Cardiac fibroblast (primary cell): ENCODE data around the gene TMED6.

Source experiments
- DNase-seq, 2 donors: peaks; one replicate each; pipeline versions ENCODE4 v3.0.0 to v3.0.0-alpha.2; 2010; ENCODE audit warnings: low read depth in 2 of 2
- H3K4me3 ChIP-seq, 2 donors: replicated peaks in 1 of 2; 1 replicate in 1 of 2; 2 replicates in 1 of 2; pipeline ENCODE4 v1.5.1; 2011; ENCODE audit warnings: low read depth in 2 of 2, low read length in 2 of 2, mild to moderate bottlenecking in 2 of 2, moderate library complexity in 1 of 2
- CTCF ChIP-seq: IDR thresholded peaks from one replicate; pipeline ENCODE4 v1.5.1; 2011; ENCODE audit warnings: low read depth, mild to moderate bottlenecking, low read length, inconsistent platforms

The TMED6 gene

DNA sequence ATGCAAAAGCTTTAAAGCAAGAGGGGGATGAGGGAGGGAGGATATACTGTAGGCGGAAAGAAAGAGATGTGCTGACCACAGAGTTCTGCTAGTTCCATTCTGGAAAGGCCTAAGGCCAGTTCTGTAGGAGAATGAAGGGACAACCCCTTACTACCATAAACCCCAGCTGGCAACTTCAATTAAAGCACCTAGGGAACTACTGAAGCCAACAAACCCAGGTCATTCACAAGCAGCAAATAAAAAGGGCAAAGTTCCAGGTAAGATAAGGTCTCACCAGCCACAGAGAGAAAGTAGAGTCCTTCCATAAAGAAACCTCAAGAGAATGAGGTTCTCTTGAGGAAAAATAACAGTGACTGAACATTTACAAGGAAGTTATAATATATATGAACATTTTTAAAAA lies 21.4 kb upstream of the TMED6 start:
- TF ChIP-seq CTCF: no peak
- no peak overlapping the region for H3K4me3 ChIP-seq

DNA sequence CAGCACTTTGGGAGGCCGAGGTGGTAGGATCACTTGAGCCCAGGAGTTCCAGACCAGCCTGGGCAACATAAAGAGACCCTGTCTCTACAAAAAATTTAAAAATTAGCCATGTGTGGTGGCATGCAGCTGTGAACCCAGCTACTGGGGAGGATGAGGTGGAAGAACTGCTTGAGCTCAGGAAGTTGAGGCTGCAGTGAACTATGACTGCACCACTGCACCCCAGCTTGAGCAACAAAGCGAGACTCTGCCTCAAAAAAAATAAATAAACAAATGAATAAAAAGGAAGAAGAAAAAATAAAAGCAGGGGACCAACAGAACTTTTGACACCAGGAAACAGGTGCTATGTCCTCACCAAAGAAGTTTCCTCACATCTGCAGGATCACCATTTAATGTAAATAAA lies 20.0 kb upstream of the TMED6 start:
- DNase-seq: no peak
- no peak for TF ChIP-seq CTCF
- H3K4me3 ChIP-seq: no peak overlapping the region

More for the DNA sequence above, 21.4 kb upstream of the TMED6 start:
- DNase-seq: no peak

DNA sequence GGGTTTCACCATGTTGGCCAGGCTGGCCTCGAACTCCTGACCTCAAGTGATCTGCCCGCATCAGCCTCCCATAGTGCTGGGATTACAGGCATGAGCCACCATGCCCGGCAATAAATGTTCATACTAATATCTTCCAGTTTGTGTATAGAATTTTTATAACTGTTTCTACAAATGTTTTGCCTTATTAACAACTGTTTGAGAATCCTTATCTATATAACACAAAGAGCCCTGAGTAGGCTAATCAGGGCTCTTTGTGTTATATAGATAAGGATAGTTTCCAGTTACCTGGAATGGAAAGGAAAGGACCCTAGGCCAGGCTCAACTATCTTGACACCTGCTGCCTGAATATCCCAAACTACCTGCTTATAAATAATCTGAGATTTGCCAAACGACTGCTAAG lies 17.3 kb upstream of the TMED6 start:
- no peak for DNase-seq
- no peak for TF ChIP-seq CTCF
- H3K4me3 ChIP-seq: no peak overlapping the region

DNA sequence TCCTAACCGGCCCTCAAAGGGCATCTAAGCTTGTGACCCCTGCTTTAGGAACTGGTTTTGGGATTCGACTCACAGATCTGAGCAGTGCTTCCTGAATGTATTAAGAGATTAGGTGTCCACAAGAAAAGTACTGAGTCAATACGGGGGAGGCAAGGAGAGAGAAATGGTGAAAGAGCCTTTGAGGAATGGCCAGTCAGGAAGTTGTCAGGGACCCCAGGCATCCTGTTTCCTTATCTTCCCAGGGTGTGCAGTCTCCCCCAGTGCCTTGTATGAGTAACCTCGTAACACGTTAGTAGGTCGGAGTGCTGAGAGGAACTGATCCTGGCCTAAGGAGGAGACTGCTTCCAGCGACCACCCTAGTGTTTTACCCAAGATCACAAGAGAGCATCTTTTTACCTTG lies 16.4 kb upstream of the TMED6 start:
- no peak for TF ChIP-seq CTCF
- no peak overlapping the region for H3K4me3 ChIP-seq
- DNase-seq: peak; percentile 41 to 59

- DNase-seq: no peak
- TF ChIP-seq CTCF: no peak
- no peak overlapping the region for H3K4me3 ChIP-seq
Observed at GRCh38 chr16:69366431-69366830, 14.8 kb upstream of the TMED6 start.

- TF ChIP-seq CTCF: no peak
- DNase-seq: peak in 1 of 2 donors; percentile 23
- H3K4me3 ChIP-seq: no peak overlapping the region
Observed at GRCh38 chr16:69365901-69366300, 14.3 kb upstream of the TMED6 start.

DNA sequence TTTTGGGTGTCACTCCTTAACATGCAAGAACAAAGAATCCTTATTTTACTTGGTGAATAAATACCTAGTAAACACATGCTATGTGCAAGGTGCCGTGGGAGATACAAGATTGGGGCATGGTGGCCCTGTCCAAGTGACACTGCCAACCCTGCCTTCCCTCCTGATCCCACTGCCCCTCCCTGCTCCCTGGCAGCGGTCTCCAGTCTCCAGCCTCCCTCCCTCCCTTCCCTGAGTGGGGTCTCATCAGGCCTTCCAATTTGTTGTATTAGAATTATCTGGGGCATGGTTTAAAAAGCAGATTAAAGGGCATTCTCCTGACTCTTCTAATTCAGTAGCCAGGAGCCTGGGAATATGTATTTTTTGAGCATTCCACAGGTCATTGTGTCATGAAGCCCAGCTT lies 12.5 kb upstream of the TMED6 start:
- no peak for TF ChIP-seq CTCF
- no peak overlapping the region for H3K4me3 ChIP-seq
- DNase-seq: no peak
